HepG2 (cell line): ENCODE results near the gene FHIT. TPM values are rescaled to one million over a fixed set of nuclear protein-coding genes. Genes with fewer than 3 reads are reported as not detected.

Experiments used
- ATAC-seq: fragments of 200-7000 bp; cut with Tn5 transposase; 3 replicates; pipeline ENCODE4 v1.9.1; 2020; ENCODE audit warnings: mild to moderate bottlenecking, moderate library complexity
- BruUV-seq: library from RNA; stranded (reverse); fragments of 400-500 nt; replicated peaks from 2 replicates; lab custom pipeline; 2021; lab: Mats Ljungman, UMichigan
- CTCF ChIA-PET: fragments of 300-600 bp; formaldehyde crosslinking; extraction: SDS; loops from one replicate; lab custom pipeline; 2021; ENCODE audit warnings: low total read pairs, inconsistent platforms, low intra/inter-chr PET ratio; lab: Yijun Ruan, JAX
- POLR2A ChIA-PET: fragments of 350-600 bp; sonication (Branson Sonifier 250); formaldehyde crosslinking; loops from one replicate; lab custom pipeline; 2020; ENCODE audit warnings: antibody characterized with exemption, inconsistent platforms; lab: Yijun Ruan, JAX
- DNase-seq: peaks from one replicate; pipeline ENCODE4 v3.0.0-alpha.2; 2015; ENCODE audit warnings: low spot score
- FAIRE-seq: peaks from 3 replicates; lab custom pipeline; 2011; peaks lifted over from hg19 to GRCh38; lab: Jason Lieb, UNC
- H2AFZ ChIP-seq: one replicate; pipeline ENCODE4 v1.6.1; 2011; ENCODE audit warnings: low read length, inconsistent platforms
- H3K27ac ChIP-seq: fragments of 300-600 bp; 3 replicates; pipeline ENCODE4 v1.8.0; 2011; ENCODE audit warnings: mixed run types, mild to moderate bottlenecking, mixed read lengths, low read length, inconsistent platforms; ENCODE audit not compliant: insufficient read depth; ENCODE audit errors: extremely low read length
- H3K27me3 ChIP-seq, 2 experiments: fragments of 200-600 bp in 1 of 2; 2 replicates in 1 of 2; 3 replicates in 1 of 2; pipeline versions ENCODE4 v1.6.0 to v1.8.0; 2011; ENCODE audit warnings: low read length in 2 of 2, mild to moderate bottlenecking in 2 of 2, moderate library complexity in 2 of 2, inconsistent platforms in 1 of 2; ENCODE audit not compliant: insufficient read depth in 2 of 2, control insufficient read depth in 1 of 2
- H3K36me3 ChIP-seq, 2 experiments: fragments of 200-600 bp in 1 of 2; replicated peaks in 1 of 2; 2 replicates in 1 of 2; 3 replicates in 1 of 2; pipeline versions ENCODE4 v1.5.1 to v1.8.0; 2011; ENCODE audit warnings: low read length in 2 of 2, inconsistent platforms in 1 of 2; ENCODE audit not compliant: insufficient read depth in 2 of 2, control insufficient read depth in 1 of 2
- H3K4me1 ChIP-seq: 2 replicates; pipeline ENCODE4 v1.5.1; 2012; ENCODE audit warnings: low read length, inconsistent platforms; ENCODE audit not compliant: insufficient read depth
- H3K4me2 ChIP-seq: 2 replicates; pipeline ENCODE4 v1.6.0; 2011; ENCODE audit warnings: low read depth, low read length, inconsistent platforms
- H3K4me3 ChIP-seq, 3 experiments: fragments of 200-600 bp in 1 of 3; sonication (generic), shearing (Covaris generic) in 1 of 3; replicated peaks in 1 of 3; 2 replicates each; pipeline ENCODE4 v1.5.1; 2011 to 2016; ENCODE audit warnings: low read length in 3 of 3, inconsistent platforms in 2 of 3, low read depth in 2 of 3, mild to moderate bottlenecking in 2 of 3, control low read depth in 1 of 3, mixed read lengths in 1 of 3; ENCODE audit not compliant: insufficient read depth in 1 of 3
- H3K79me2 ChIP-seq: one replicate; pipeline ENCODE4 v1.6.1; 2011; ENCODE audit warnings: low read length, inconsistent platforms; ENCODE audit not compliant: insufficient read depth
- H3K9ac ChIP-seq: 2 replicates; pipeline ENCODE4 v1.6.0; 2011; ENCODE audit warnings: mild to moderate bottlenecking, low read depth, low read length, inconsistent platforms; ENCODE audit not compliant: insufficient read depth
- H3K9me3 ChIP-seq: 2 replicates; pipeline ENCODE4 v1.5.1; 2012; ENCODE audit warnings: mild to moderate bottlenecking, low read length
- H4K20me1 ChIP-seq: 2 replicates; pipeline ENCODE4 v1.6.0; 2011; ENCODE audit warnings: inconsistent platforms, mild to moderate bottlenecking, low read length, moderate library complexity; ENCODE audit not compliant: insufficient read depth
- FOXJ3 ChIP-seq: sonication (generic); formaldehyde crosslinking; IDR thresholded peaks from 2 replicates; pipeline ENCODE4 v1.4.0; 2020; ENCODE audit warnings: missing genetic modification reagents, mild to moderate bottlenecking, borderline replicate concordance
- GPN1 ChIP-seq: sonication (generic); formaldehyde crosslinking; IDR thresholded peaks from 2 replicates; pipeline ENCODE4 v1.5.1; 2020; ENCODE audit warnings: missing genetic modification reagents, borderline replicate concordance
- RFX3 ChIP-seq: IDR thresholded peaks from 2 replicates; pipeline ENCODE4 v1.6.1; 2016; ENCODE audit warnings: missing biosample characterization, missing genetic modification reagents
- ZNF577 ChIP-seq: sonication (generic); formaldehyde crosslinking; IDR thresholded peaks from 2 replicates; pipeline ENCODE4 v1.4.0; 2020; ENCODE audit warnings: mild to moderate bottlenecking, low read depth, missing genetic modification reagents, borderline replicate concordance
- WGBS: methylation state at CpG from one replicate; pipeline ENCODE4 v1.1.6; 2017; ENCODE audit warnings: low lambda C conversion rate; 5-methylcytosine and 5-hydroxymethylcytosine counted together
- in situ Hi-C: cut with HindIII; loops from 2 replicates; pipeline ENCODE4 v1.10.0; 2017; ENCODE audit warnings: low pct_unique_long_range_greater_than_20kb; ENCODE audit not compliant: extremely low pct_ligation_motif_present
- intact Hi-C: fragments of 100-400 bp; cut with micrococcal nuclease; formaldehyde crosslinking; loops from one replicate; pipeline ENCODE4 v1.10.0; 2022; ENCODE audit not compliant: unreplicated experiment
- polyA plus RNA-seq, 8 experiments: library from polyadenylated mRNA; depleted of rRNA in 3 of 8; stranded (reverse) in 7 of 8; unstranded in 1 of 8; fragments of >200 nt; fragmentation: Illumina TruSeq in 4 of 8; extraction: Trizol in 4 of 8; gene quantifications; 2 replicates each; pipeline versions ENCODE4 v1.2.1 to v1.2.3, GENCODE V29; 2011 to 2016; ENCODE audit warnings: low read depth in 4 of 8, missing spikeins in 1 of 8, mixed read lengths in 1 of 8; ENCODE audit not compliant: insufficient read depth in 1 of 8
- total RNA-seq, 5 experiments: library from RNA; depleted of rRNA; stranded (reverse); fragments of >200 nt; fragmentation: Illumina TruSeq; extraction: Trizol; gene quantifications; 2 replicates each; pipeline ENCODE4 v1.2.3, GENCODE V29; 2016; ENCODE audit warnings: low read depth in 1 of 5
- TF ChIP-seq, protein P1 (sequence below): IDR thresholded peaks from 2 replicates; pipeline ENCODE4 v1.6.1; 2016; ENCODE audit warnings: missing compliant biosample characterization, missing genetic modification reagents, borderline replicate concordance

FHIT gene
- total and polyA plus RNA-seq, 2 of the 13 experiments (the other 11 are each of a cell fraction or from before 2014, with no cell fraction given), result 4.0 to 4.6 TPM

DNA sequence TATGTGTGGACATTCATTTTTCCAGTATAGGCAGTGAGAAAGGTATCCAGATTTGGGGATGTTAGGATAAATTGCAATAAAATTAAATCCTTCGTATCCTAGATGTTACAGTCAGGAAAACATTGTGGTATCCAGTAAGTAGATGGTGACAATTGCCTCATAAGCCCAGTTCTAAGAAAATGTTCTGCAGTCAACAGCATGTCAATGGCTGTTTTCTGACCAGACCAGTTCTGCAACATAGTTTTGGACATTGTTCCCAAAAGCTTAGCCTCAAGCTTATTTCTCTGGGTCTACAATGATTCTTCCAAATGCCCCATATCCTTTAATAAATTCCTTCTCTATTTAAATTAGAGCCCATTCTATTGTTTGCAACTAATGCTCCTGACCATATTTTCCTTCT, 480.7 kb downstream of the FHIT start:
- Histone ChIP-seq H3K9ac (no peak overlapping the region), H3K36me3 (no peaks in the 10 kb centered on the region), H2AFZ (no peak overlapping the region)
- POLR2A ChIA-PET, result no interaction called here
- intact Hi-C loops, result no loop called here
- WGBS, result 69% methylated on average over 1 of the region's 1 CpG
- ATAC-seq (no peak), DNase-seq (no peak)
- TF ChIP-seq ZNF577, result no peak
- TF ChIP-seq, all 625 proteins: peak for 0
- H3K27ac ChIP-seq, result no peak overlapping the region
- CTCF ChIA-PET, result no interaction called here
- H3K27me3 ChIP-seq, result no peaks in the 10 kb centered on the region
- FAIRE-seq, result no peak
- H3K4me2 ChIP-seq, result no peak overlapping the region
- no peak overlapping the region for H3K4me3 ChIP-seq
- no peaks in the 10 kb centered on the region for H4K20me1 ChIP-seq
- no peaks in the 10 kb centered on the region for H3K79me2 ChIP-seq
- in situ Hi-C loops, result no loop called here
- H3K4me1 ChIP-seq, result no peaks in the 10 kb centered on the region
- no TSS peak for BruUV-seq
- peaks cover 6% of the 10 kb centered on the region; the same call in 1 of the 2 replicates for H3K9me3 ChIP-seq

DNA sequence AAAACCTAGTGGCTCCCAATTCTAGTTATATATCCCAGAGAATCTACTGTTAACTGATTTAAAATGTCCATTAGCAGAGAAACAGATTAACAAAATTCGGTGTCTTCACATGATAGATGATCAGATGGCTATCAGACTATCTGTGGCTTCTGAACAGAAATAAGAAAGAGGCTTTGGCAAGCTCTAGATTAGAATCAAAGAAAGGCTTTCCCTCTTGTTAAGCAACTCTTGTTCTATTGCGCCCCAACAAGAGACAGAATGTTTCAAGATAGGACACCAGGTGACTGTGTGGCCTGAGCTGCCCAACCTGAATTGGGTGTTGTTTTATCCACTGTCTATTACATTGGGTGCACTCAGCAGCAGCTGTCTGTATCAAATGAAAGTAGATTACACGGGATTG, 483.7 kb downstream of the FHIT start:
- Histone ChIP-seq H3K4me2 (no peak overlapping the region), H3K36me3 (no peaks in the 10 kb centered on the region), H4K20me1 (no peaks in the 10 kb centered on the region), H2AFZ (no peak overlapping the region), H3K27me3 (no peaks in the 10 kb centered on the region), H3K9ac (no peak overlapping the region), H3K4me3 (no peak overlapping the region), H3K4me1 (no peaks in the 10 kb centered on the region), H3K79me2 (no peaks in the 10 kb centered on the region), H3K27ac (no peak overlapping the region), H3K9me3 (no peaks in the 10 kb centered on the region)
- TF ChIP-seq, protein P1, sequence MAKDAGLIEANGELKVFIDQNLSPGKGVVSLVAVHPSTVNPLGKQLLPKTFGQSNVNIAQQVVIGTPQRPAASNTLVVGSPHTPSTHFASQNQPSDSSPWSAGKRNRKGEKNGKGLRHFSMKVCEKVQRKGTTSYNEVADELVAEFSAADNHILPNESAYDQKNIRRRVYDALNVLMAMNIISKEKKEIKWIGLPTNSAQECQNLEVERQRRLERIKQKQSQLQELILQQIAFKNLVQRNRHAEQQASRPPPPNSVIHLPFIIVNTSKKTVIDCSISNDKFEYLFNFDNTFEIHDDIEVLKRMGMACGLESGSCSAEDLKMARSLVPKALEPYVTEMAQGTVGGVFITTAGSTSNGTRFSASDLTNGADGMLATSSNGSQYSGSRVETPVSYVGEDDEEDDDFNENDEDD (CRISPR knock-in tag), result no peak
- TF ChIP-seq RFX3 (CRISPR knock-in tag), result no peak
- TF ChIP-seq GPN1 (CRISPR knock-in tag), result no peak
- no peak for TF ChIP-seq FOXJ3 (CRISPR knock-in tag)
- intact Hi-C loops, result no loop called here
- ATAC-seq (no peak), DNase-seq (no peak), FAIRE-seq (no peak)
- no TSS peak for BruUV-seq
- ChIA-PET POLR2A (no interaction called here), CTCF (no interaction called here)
- in situ Hi-C loops, result no loop called here
- 33% methylated on average over 3 of the region's 3 CpGs for WGBS
